Measurements from ENCODE around the gene HK1.

DNA sequence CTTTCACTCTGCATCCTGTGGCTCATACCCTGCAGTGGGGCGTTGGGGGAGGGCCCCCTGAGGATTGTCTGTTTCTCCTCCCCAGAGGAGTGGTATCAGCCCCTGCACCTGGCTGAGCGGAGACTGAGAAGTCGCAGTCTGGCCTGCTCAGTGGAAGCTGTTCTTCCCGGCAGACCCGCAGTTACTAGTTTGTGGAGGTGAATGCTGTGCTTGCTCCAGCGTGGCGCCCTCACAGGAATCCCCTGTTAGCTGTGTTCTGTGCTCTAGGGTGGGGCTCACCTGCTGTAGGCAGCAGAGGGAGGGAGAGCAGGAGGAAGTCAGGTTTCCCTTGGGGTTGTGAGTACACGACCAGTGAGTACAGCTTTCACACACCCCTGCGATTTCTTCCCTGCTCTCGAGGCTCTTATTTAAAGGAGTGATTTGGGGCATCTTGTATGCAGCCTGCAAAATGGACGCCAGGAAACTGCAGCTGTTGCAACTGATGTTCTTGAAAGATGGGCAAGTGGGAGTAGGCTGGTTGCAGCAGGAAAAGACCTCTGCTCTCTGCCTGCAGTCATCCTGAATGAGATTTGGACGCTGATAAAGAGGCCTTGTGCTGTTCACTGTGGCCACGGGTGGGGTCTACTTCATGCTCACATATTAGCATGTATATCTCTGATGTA, 66.4 kb downstream of the HK1 start:
- TF ChIP-seq ZNF138 (tag by site-specific recombination; IDR thresholded peaks at IDR 0.05; ENCODE audit: borderline replicate concordance): no peak
- TF ChIP-seq SP2 (tag by site-specific recombination; IDR thresholded peaks at IDR 0.05): no peak
- TF ChIP-seq KLF10 (tag by site-specific recombination; IDR thresholded peaks at IDR 0.05): no peak
- TF ChIP-seq, protein P1, sequence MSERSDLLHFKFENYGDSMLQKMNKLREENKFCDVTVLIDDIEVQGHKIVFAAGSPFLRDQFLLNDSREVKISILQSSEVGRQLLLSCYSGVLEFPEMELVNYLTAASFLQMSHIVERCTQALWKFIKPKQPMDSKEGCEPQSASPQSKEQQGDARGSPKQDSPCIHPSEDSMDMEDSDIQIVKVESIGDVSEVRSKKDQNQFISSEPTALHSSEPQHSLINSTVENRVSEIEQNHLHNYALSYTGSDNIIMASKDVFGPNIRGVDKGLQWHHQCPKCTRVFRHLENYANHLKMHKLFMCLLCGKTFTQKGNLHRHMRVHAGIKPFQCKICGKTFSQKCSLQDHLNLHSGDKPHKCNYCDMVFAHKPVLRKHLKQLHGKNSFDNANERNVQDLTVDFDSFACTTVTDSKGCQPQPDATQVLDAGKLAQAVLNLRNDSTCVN (tag by site-specific recombination; optimal IDR thresholded peaks at IDR 0.05): no peak
- TF ChIP-seq KLF9 (tag by site-specific recombination; IDR thresholded peaks at IDR 0.05; ENCODE audit: low read depth): no peak
- TF ChIP-seq ZNF133 (tag by site-specific recombination; IDR thresholded peaks at IDR 0.05): no peak
- TF ChIP-seq, protein P2, sequence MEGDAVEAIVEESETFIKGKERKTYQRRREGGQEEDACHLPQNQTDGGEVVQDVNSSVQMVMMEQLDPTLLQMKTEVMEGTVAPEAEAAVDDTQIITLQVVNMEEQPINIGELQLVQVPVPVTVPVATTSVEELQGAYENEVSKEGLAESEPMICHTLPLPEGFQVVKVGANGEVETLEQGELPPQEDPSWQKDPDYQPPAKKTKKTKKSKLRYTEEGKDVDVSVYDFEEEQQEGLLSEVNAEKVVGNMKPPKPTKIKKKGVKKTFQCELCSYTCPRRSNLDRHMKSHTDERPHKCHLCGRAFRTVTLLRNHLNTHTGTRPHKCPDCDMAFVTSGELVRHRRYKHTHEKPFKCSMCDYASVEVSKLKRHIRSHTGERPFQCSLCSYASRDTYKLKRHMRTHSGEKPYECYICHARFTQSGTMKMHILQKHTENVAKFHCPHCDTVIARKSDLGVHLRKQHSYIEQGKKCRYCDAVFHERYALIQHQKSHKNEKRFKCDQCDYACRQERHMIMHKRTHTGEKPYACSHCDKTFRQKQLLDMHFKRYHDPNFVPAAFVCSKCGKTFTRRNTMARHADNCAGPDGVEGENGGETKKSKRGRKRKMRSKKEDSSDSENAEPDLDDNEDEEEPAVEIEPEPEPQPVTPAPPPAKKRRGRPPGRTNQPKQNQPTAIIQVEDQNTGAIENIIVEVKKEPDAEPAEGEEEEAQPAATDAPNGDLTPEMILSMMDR (tag by site-specific recombination; IDR thresholded peaks at IDR 0.05): no peak
- TF ChIP-seq ZNF274 (IDR thresholded peaks at IDR 0.05; ENCODE audit: low read length): no peak
- TF ChIP-seq ZNF274 (tag by site-specific recombination; IDR thresholded peaks at IDR 0.05; ENCODE audit: borderline replicate concordance): no peak

All from HEK293 (cell line).